DND-41 (cell line): ENCODE measurements around the gene GRID1.

Experiments used
- ATAC-seq: fragments of 200-7000 bp; cut with Tn5 transposase; 3 replicates; pipeline ENCODE4 v1.9.1; 2021; ENCODE audit warnings: low read depth; ENCODE audit not compliant: insufficient read depth
- DNase-seq: peaks from one replicate; pipeline ENCODE4 v3.0.0-alpha.2; 2020
- H2AFZ ChIP-seq: 2 replicates; pipeline ENCODE4 v1.6.0; 2012; ENCODE audit warnings: low read depth, low read length
- H3K27ac ChIP-seq: 2 replicates; pipeline ENCODE4 v1.5.1; 2012; ENCODE audit warnings: low read length, inconsistent platforms
- H3K27me3 ChIP-seq: fragments of 200-600 bp; sonication (generic); 2 replicates; pipeline ENCODE4 v1.6.0; 2012; ENCODE audit warnings: low read length, mild to moderate bottlenecking, inconsistent platforms; ENCODE audit not compliant: insufficient read depth, poor library complexity
- H3K36me3 ChIP-seq: 2 replicates; pipeline ENCODE4 v1.5.1; 2012; ENCODE audit warnings: low read length, inconsistent platforms; ENCODE audit not compliant: insufficient read depth
- H3K4me1 ChIP-seq: 2 replicates; pipeline ENCODE4 v1.5.1; 2012; ENCODE audit warnings: mild to moderate bottlenecking, low read length; ENCODE audit not compliant: insufficient read depth
- H3K4me2 ChIP-seq: 2 replicates; pipeline ENCODE4 v1.6.0; 2012; ENCODE audit warnings: mild to moderate bottlenecking, moderate library complexity, low read length, inconsistent platforms; ENCODE audit not compliant: insufficient read depth
- H3K4me3 ChIP-seq, 2 experiments: fragments of 200-600 bp in 1 of 2; shearing (Covaris generic) in 1 of 2; 2 replicates each; pipeline ENCODE4 v1.5.1; 2012 to 2016; ENCODE audit warnings: inconsistent platforms in 2 of 2, low read length in 2 of 2, mild to moderate bottlenecking in 2 of 2, low read depth in 1 of 2, moderate library complexity in 1 of 2
- H3K79me2 ChIP-seq: 2 replicates; pipeline ENCODE4 v1.6.0; 2012; ENCODE audit warnings: low read length, inconsistent platforms; ENCODE audit not compliant: insufficient read depth
- H3K9ac ChIP-seq: 2 replicates; pipeline ENCODE4 v1.6.0; 2012; ENCODE audit warnings: low read depth, mild to moderate bottlenecking, inconsistent platforms, low read length, moderate library complexity
- H3K9me3 ChIP-seq: 2 replicates; pipeline ENCODE4 v1.5.1; 2012; ENCODE audit warnings: low read length, moderate library complexity, mild to moderate bottlenecking, inconsistent platforms; ENCODE audit not compliant: insufficient read depth, severe bottlenecking
- H4K20me1 ChIP-seq: 2 replicates; pipeline ENCODE4 v1.6.0; 2012; ENCODE audit warnings: low read length; ENCODE audit not compliant: insufficient read depth
- EZH2 ChIP-seq: IDR thresholded peaks from 3 replicates; pipeline ENCODE4 v1.6.1; 2012; ENCODE audit warnings: borderline replicate concordance, low read depth, mild to moderate bottlenecking, moderate library complexity, low read length, inconsistent platforms; ENCODE audit not compliant: severe bottlenecking
- TF ChIP-seq, protein P1 (sequence below): IDR thresholded peaks from 2 replicates; pipeline ENCODE4 v1.5.1; 2012; ENCODE audit warnings: borderline replicate concordance, low read length, moderate library complexity, mild to moderate bottlenecking; ENCODE audit not compliant: poor library complexity, severe bottlenecking; ENCODE audit errors: extremely low read depth

The GRID1 gene

DNA sequence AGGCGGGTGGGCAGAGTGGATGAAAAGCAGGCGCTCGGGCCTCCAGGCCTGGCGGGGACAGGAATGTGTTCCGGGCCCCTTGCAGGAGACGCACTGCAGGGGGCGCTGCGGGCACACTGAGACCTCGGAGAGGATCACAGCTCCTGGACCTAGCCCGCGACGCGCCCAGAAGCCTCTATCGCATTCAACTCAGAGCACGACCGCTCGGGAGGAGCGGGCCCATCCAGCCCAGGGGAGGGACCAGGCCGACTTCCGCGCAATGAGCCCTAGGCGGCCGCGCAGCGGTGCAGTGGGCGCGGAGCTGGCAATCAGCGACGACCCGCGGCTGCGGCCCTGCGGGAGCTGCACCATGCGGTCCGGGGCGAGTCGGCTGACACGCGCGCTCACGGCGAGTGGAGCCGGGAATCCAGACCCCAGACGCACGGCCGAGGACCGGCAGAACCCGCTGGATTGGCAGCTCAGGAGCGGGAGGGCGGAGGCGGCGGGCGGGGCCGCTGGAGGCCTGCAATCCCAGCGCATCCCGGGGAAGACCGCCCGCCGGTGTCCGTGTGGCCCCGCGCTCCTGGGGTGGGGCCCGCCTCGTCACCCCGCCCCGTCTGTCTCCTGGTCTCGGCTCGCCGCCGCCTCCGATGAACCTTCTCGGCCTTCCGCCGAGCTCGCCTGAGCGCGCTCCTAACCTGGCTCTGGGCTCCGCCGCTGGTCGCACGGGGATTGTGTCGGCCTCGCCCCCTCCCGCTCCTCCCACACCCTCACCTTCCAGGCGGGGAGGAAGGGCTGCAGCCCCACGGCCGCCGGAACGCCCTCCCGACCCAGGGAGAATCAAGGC lies 33.5 kb upstream of the GRID1 start:
- no peaks in the 10 kb centered on the region for H3K36me3 ChIP-seq
- H4K20me1 ChIP-seq, result no peaks in the 10 kb centered on the region
- peak overlapping the region; percentile 86 for H2AFZ ChIP-seq
- TF ChIP-seq EZH2, result no peak
- TF ChIP-seq, protein P1, sequence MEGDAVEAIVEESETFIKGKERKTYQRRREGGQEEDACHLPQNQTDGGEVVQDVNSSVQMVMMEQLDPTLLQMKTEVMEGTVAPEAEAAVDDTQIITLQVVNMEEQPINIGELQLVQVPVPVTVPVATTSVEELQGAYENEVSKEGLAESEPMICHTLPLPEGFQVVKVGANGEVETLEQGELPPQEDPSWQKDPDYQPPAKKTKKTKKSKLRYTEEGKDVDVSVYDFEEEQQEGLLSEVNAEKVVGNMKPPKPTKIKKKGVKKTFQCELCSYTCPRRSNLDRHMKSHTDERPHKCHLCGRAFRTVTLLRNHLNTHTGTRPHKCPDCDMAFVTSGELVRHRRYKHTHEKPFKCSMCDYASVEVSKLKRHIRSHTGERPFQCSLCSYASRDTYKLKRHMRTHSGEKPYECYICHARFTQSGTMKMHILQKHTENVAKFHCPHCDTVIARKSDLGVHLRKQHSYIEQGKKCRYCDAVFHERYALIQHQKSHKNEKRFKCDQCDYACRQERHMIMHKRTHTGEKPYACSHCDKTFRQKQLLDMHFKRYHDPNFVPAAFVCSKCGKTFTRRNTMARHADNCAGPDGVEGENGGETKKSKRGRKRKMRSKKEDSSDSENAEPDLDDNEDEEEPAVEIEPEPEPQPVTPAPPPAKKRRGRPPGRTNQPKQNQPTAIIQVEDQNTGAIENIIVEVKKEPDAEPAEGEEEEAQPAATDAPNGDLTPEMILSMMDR, result peak; percentile 96
- DNase-seq, result peak; percentile 95
- H3K4me3 ChIP-seq, result peak overlapping the region; percentile 32 to 66; a peak in 3 of 4 replicates
- ATAC-seq, result peak; percentile 98
- H3K27ac ChIP-seq, result peak overlapping the region; percentile 74
- H3K27me3 ChIP-seq, result no peaks in the 10 kb centered on the region
- peaks cover 16% of the 10 kb centered on the region for H3K4me1 ChIP-seq
- H3K9me3 ChIP-seq, result no peaks in the 10 kb centered on the region
- H3K9ac ChIP-seq, result peak overlapping the region; percentile 71
- H3K79me2 ChIP-seq, result no peaks in the 10 kb centered on the region
- H3K4me2 ChIP-seq, result peak overlapping the region; percentile 74

DNA sequence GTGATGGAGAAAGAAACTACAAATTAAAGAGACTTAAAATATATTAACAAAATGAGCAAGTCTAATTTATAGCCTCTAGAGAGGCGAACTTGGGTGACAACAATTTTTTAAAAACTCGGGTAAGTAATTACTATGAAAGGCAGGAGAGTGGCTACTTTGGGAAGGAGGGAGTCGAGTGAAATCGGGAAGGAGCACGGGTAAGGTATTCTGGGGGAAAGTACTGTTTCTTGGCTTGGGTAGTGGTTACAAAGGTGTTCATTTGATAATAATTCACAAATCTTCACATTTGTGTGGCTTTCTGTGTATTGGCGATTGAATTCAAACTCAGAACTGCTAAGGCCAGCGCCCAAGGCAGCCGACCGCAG lies 32.9 kb upstream of the GRID1 start:
- DNase-seq, result no peak
- Histone ChIP-seq H3K4me2 (peak overlapping the region; percentile 74), H3K36me3 (no peaks in the 10 kb centered on the region), H3K4me1 (peaks cover 16% of the 10 kb centered on the region), H3K79me2 (no peaks in the 10 kb centered on the region), H3K9me3 (no peaks in the 10 kb centered on the region), H3K27me3 (no peaks in the 10 kb centered on the region), H4K20me1 (no peaks in the 10 kb centered on the region), H3K4me3 (peak overlapping the region in 1 of 2 experiments; percentile 66; a peak in 2 of 4 replicates), H3K27ac (peak overlapping the region; percentile 1; the same call in 1 of the 2 replicates), H3K9ac (peak overlapping the region; percentile 71), H2AFZ (peak overlapping the region; percentile 86)
- peak; percentile 1; the same call in 1 of the 3 replicates for ATAC-seq
- TF ChIP-seq, protein P1, result no peak
- no peak for TF ChIP-seq EZH2

DNA sequence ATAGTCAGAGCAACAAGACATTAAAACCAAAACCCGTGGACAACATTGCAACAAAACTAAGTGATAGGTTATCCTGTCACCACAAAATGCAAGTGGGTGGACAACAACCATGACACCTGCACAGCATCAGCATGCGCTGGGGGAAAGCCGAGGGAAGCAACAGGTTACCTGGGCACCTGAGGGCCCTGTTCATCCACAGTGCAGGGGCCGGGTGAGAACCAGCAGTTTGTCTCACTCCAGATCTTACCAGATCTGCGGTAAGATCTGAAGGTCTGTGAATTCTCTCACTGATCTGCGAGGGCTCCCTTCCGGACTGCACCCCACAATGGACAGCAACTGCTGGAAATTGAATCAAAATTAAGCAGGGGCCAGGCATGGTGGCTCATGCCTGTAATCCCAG lies 30.5 kb upstream of the GRID1 start:
- Histone ChIP-seq H3K9me3 (no peaks in the 10 kb centered on the region), H3K27ac (no peak overlapping the region), H3K27me3 (no peaks in the 10 kb centered on the region), H4K20me1 (no peaks in the 10 kb centered on the region), H3K4me2 (no peak overlapping the region), H3K79me2 (no peaks in the 10 kb centered on the region), H3K4me1 (peaks cover 16% of the 10 kb centered on the region), H3K4me3 (no peak overlapping the region), H2AFZ (no peak overlapping the region), H3K9ac (no peak overlapping the region), H3K36me3 (no peaks in the 10 kb centered on the region)
- TF ChIP-seq, protein P1, result no peak
- no peak for TF ChIP-seq EZH2
- ATAC-seq (no peak), DNase-seq (no peak)
